ENCODE measurements around the gene RSBN1.
"Not testable (repeated sequence)": the region's sequence is repeated elsewhere in the genome, so short reads cannot be mapped to it uniquely, and the experiment has no call there.

RSBN1 gene

GRCh38 chr1:113742515-113742914 is 69.8 kb downstream of the RSBN1 start:
- no peak for DNase-seq (ENCODE audit: low read depth)

DNA sequence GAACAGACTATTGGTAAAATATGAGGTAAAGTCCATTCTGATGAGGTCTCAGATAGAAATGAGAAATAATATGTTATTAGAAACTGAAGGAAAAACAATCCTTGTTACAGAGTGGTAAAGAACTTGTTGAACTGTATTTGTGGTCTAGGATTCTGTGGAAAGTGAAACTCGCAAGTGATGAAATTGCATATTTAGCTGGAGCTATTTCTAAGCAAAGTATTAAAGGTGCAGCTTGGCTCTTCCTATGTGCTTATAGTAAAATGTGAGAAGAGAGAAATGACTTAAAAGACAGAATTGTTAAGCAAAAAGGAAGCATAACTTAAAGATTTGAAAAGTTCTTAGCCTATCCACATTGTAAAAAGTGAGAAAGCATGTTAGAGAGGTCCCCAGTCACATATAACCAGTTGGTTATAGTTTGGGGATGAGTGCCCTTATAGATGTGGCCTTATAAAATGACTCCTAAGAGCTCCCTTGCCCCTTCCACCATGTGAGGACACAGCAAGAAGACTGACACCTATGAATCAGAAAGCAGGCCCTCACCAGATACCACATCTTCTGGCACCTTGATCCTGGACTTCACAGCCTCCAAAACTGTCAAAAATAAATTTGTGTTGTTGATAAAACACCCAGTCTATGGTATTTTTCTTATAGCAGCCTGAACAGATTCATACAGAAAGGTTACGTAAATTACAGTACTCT is 77.8 kb downstream of the RSBN1 start:
- no peak for DNase-seq (ENCODE audit: low read depth)

DNA sequence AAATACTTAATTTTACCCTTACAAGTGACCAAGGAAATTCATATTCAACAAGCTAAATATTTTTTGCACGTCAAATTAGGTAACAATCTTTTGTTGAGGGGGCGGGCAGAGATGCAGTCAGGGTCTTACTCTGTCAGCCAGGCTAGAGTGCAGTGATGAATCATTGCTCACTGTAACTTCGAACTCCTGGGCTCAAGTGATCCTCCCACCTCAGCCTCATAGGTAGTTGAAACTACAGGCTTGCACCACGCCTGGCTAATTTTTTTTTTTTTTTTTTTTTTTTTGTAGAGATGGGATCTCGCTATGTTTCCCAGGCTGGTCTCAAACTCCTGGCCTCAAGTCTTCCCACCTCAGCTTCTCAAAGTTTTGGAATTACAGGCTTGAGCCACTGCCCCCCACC is 79.5 kb downstream of the RSBN1 start:
- DNase-seq (ENCODE audit: low read depth) = no peak

DNA sequence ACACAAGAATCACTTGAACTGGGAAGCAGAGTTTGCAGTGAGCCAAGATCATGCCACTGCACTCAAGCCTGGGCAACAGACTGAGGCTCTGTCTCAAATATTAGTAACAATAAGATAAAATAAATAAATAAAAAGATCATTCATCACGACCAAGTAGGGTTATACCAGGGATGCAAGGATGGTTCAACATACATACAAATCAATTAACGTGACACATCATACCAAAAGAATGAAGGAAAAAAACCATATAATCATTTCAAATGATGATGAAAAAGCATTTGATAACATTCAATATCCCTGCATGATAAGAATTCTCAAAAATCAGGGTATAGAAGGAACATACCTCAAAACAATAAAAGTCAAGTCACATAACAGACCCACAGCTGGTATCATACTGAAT is 91.3 kb downstream of the RSBN1 start:
- DNase-seq (ENCODE audit: low read depth) = no peak

GRCh38 chr1:113718621-113719020 is 93.7 kb downstream of the RSBN1 start:
- not testable (repeated sequence) for DNase-seq (ENCODE audit: low read depth)

DNA sequence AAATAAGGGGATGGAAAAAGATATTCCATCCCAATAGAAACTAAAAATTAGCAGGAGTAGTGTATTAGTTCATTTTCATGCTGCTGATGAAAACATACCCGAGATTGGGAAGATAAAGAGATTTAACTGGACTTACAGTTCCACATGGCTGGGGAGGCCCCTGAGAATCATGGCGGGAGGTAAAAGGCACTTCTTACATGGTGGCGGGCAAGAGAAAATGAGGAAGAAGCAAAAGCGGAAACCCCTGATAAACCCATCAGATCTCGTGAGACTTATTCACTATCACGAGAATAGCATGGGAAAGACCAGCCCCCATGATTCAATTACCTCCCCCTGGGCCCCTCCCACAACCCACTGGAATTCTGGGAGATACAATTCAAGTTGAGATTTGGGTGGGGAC is 94.8 kb downstream of the RSBN1 start:
- DNase-seq (ENCODE audit: low read depth) = not testable (repeated sequence)

GRCh38 chr1:113714606-113715269 is 97.5 kb downstream of the RSBN1 start:
- DNase-seq (ENCODE audit: low read depth) = no peak

Data from activated T-cell treated with anti-CD3 and anti-CD28 coated beads for 48 hours (primary cell).